ENCODE data around the gene NUP210. TPM values are rescaled to one million over a fixed set of nuclear protein-coding genes. Genes with fewer than 3 reads are reported as not detected.

Gene NUP210
- total and polyA plus RNA-seq, 2 donors (not counting 3 experiments of a cell fraction or from before 2014, with no cell fraction given) = 0.14 to 0.84 TPM

DNA sequence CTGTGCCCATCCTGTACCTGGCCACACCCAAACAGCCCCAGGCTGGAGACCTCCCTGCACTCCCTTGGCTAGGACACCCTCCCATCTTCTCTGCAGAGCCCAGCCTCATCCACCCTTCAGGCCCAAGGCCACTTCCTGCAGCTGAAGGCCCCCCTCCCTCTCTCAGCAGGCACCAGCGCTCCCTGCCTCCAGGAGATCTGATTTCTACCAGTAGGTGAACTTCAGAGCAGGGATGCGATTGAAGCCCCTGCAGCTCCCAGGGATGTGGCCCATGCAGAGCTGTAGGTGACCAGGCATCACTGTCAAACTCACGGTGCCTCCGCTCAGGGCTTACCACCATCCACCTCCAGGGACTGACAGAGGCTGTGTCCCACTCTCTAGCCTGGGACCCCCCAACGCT, 96.3 kb downstream of the NUP210 start:
- Histone ChIP-seq H3K27ac (ENCODE audit: insufficient read depth, low read depth, low read length) (no peak overlapping the region), H3K4me3 (replicated peaks in 1 of 3; ENCODE audit: insufficient read depth in 1 of 3, low read depth in 1 of 3, low read length in 3 of 3) (no peak overlapping the region), H3K79me2 (ENCODE audit: control insufficient read depth, insufficient read depth, low read length) (no peaks in the 10 kb centered on the region), H2AFZ (ENCODE audit: low read depth, low read length) (no peak overlapping the region), H3K36me3 (ENCODE audit: control insufficient read depth in 2 of 2, extremely low read depth in 1 of 2, insufficient read depth in 2 of 2, low read length in 2 of 2) (no peaks in the 10 kb centered on the region), H3K4me1 (ENCODE audit: control insufficient read depth, extremely low read depth, insufficient read depth, low read length) (no peaks in the 10 kb centered on the region), H3K4me2 (ENCODE audit: insufficient read depth, low read length) (no peak overlapping the region), H3K27me3 (ENCODE audit: control insufficient read depth in 2 of 2, insufficient read depth in 2 of 2, low read length in 2 of 2) (no peaks in the 10 kb centered on the region), H4K20me1 (replicated peaks; ENCODE audit: control insufficient read depth, extremely low read depth, insufficient read depth, low read length) (no peaks in the 10 kb centered on the region), H3K9me3 (replicated peaks; ENCODE audit: control insufficient read depth, insufficient read depth, low read length) (no peaks in the 10 kb centered on the region), H3K9ac (replicated peaks; ENCODE audit: extremely low read depth, insufficient read depth, low read length) (no peak overlapping the region), H3K9me1 (replicated peaks; ENCODE audit: control insufficient read depth, extremely low read depth, insufficient read depth, low read length) (no peaks in the 10 kb centered on the region)
- DNase-seq (ENCODE audit: low read depth, low spot score) (no peak), FAIRE-seq (no peak)
- ChIA-PET POLR2A (no interaction called here), CTCF (interaction anchor here (0.9 kb wide), 1 partner anchor 232 kb away, joined by 3 read pairs; no protein-coding TSS in a partner anchor)
- BruUV-seq (replicated peaks) = no TSS peak
- intact Hi-C loops (cut with micrococcal nuclease) = no loop called here
- TF ChIP-seq POLR2AphosphoS5 (IDR thresholded peaks at IDR 0.05; ENCODE audit: insufficient read depth, low read depth, low read length) (no peak), MYC (IDR thresholded peaks at IDR 0.05; ENCODE audit: low read depth, low read length) (no peak), EZH2 (IDR thresholded peaks at IDR 0.05; ENCODE audit: borderline replicate concordance, low read depth, low read length, severe bottlenecking) (no peak), JUN (IDR thresholded peaks at IDR 0.05; ENCODE audit: borderline replicate concordance, insufficient read depth, insufficient read length, low read depth) (no peak), POLR2A (IDR thresholded peaks at IDR 0.05; ENCODE audit: low read depth, low read length) (no peak), FOS (IDR thresholded peaks at IDR 0.05; ENCODE audit: borderline replicate concordance, insufficient read depth, low read length) (no peak), GATA2 (IDR thresholded peaks at IDR 0.05; ENCODE audit: insufficient read depth, insufficient read length, low read depth, low read length) (no peak)
- TF ChIP-seq, protein P1, sequence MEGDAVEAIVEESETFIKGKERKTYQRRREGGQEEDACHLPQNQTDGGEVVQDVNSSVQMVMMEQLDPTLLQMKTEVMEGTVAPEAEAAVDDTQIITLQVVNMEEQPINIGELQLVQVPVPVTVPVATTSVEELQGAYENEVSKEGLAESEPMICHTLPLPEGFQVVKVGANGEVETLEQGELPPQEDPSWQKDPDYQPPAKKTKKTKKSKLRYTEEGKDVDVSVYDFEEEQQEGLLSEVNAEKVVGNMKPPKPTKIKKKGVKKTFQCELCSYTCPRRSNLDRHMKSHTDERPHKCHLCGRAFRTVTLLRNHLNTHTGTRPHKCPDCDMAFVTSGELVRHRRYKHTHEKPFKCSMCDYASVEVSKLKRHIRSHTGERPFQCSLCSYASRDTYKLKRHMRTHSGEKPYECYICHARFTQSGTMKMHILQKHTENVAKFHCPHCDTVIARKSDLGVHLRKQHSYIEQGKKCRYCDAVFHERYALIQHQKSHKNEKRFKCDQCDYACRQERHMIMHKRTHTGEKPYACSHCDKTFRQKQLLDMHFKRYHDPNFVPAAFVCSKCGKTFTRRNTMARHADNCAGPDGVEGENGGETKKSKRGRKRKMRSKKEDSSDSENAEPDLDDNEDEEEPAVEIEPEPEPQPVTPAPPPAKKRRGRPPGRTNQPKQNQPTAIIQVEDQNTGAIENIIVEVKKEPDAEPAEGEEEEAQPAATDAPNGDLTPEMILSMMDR (IDR thresholded peaks at IDR 0.05; ENCODE audit: extremely low read depth in 1 of 2, insufficient read depth in 1 of 2, low read depth in 1 of 2, low read length in 2 of 2) = no peak
- TF ChIP-seq, protein P2, sequence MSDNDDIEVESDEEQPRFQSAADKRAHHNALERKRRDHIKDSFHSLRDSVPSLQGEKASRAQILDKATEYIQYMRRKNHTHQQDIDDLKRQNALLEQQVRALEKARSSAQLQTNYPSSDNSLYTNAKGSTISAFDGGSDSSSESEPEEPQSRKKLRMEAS (IDR thresholded peaks at IDR 0.05; ENCODE audit: insufficient read depth, insufficient read length) = no peak
- dilution Hi-C loops (cut with MboI; ENCODE audit: extremely low pct_ligation_motif_present, low sequenced_read_pairs) = no loop called here

Measured in endothelial cell of umbilical vein (primary cell).